ENCODE measurements around the gene OGA. TPM values are rescaled to one million over a fixed set of nuclear protein-coding genes. Genes with fewer than 3 reads are reported as not detected.

The OGA gene
- total and polyA plus RNA-seq, 9 of the 15 experiments (the other 6 are each of a cell fraction or from before 2014, with no cell fraction given) = 13.5 to 73.5 (median 59.5) TPM

- peak; percentile 78; the same call in 1 of the 2 replicates for TF ChIP-seq SAFB (IDR thresholded peaks at IDR 0.05; ENCODE audit: borderline replicate concordance, low read depth, low read length)
- TF ChIP-seq ZNF395 (CRISPR knock-in tag; IDR thresholded peaks at IDR 0.05) = peak; percentile 78
- TF ChIP-seq ZNF766 (CRISPR knock-in tag; conservative IDR thresholded peaks at IDR 0.05) = peak; percentile 86
- TF ChIP-seq EZH2 (IDR thresholded peaks at IDR 0.05; ENCODE audit: borderline replicate concordance, low read depth, low read length) = no peak
- TF ChIP-seq SMARCC2 (IDR thresholded peaks at IDR 0.05; ENCODE audit: low read depth) = no peak
- TF ChIP-seq, protein P1, sequence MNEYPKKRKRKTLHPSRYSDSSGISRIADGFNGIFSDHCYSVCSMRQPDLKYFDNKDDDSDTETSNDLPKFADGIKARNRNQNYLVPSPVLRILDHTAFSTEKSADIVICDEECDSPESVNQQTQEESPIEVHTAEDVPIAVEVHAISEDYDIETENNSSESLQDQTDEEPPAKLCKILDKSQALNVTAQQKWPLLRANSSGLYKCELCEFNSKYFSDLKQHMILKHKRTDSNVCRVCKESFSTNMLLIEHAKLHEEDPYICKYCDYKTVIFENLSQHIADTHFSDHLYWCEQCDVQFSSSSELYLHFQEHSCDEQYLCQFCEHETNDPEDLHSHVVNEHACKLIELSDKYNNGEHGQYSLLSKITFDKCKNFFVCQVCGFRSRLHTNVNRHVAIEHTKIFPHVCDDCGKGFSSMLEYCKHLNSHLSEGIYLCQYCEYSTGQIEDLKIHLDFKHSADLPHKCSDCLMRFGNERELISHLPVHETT (CRISPR knock-in tag; conservative IDR thresholded peaks at IDR 0.05 in 1 of 2, IDR thresholded peaks at IDR 0.05 in 1 of 2) = peak in 1 of 2 experiments; percentile 58; a peak in 1 of 4 replicates
- no peak for TF ChIP-seq NR3C1 (CRISPR knock-in tag; IDR thresholded peaks at IDR 0.05)
- TF ChIP-seq SIN3A (IDR thresholded peaks at IDR 0.05; ENCODE audit: borderline replicate concordance in 2 of 2, control insufficient read depth in 1 of 2, low read depth in 2 of 2, low read length in 2 of 2) = peak; percentile 62 to 71; a peak in 3 of 4 replicates
- TF ChIP-seq ZNF134 (CRISPR knock-in tag; conservative IDR thresholded peaks at IDR 0.05) = no peak
- no peak for TF ChIP-seq EP300 (IDR thresholded peaks at IDR 0.05; ENCODE audit: low read length)
- no peak for TF ChIP-seq HMG20A (CRISPR knock-in tag; conservative IDR thresholded peaks at IDR 0.05)
- no peak for TF ChIP-seq SMARCA4 (IDR thresholded peaks at IDR 0.05)
- TF ChIP-seq ZNF75A (CRISPR knock-in tag; IDR thresholded peaks at IDR 0.05) = no peak
- TF ChIP-seq ZSCAN32 (CRISPR knock-in tag; IDR thresholded peaks at IDR 0.05) = no peak
Measured at GRCh38 chr10:101830322-101831168, 12.3 kb upstream of the OGA start (continued).

All from K562 (cell line).